BLaER1 treated with 17β-estradiol and CSF1 and Interleukin-3, amounts not matched to agents 10 nM and 100 nM (cell line): Measurements from ENCODE around the gene GFRA1.
A peak's percentile ranks its signal among the peaks of the same experiment; 100 is the strongest.

Experiments used
- H3K27ac ChIP-seq, 11 experiments: shearing (Covaris generic); formaldehyde crosslinking; 2 replicates each; pipeline ENCODE4 v1.8.1; 2022
- H3K27me3 ChIP-seq, 11 experiments: shearing (Covaris generic); formaldehyde crosslinking; 2 replicates each; pipeline ENCODE4 v1.8.1; 2022
- H3K36me3 ChIP-seq, 11 experiments: shearing (Covaris generic); formaldehyde crosslinking; 2 replicates each; pipeline ENCODE4 v1.8.1; 2022
- H3K4me1 ChIP-seq, 10 experiments: shearing (Covaris generic); formaldehyde crosslinking; 2 replicates each; pipeline ENCODE4 v1.8.1; 2022
- H3K4me2 ChIP-seq, 11 experiments: shearing (Covaris generic); formaldehyde crosslinking; 2 replicates each; pipeline ENCODE4 v1.8.1; 2022
- H3K4me3 ChIP-seq, 10 experiments: shearing (Covaris generic); formaldehyde crosslinking; 2 replicates each; pipeline ENCODE4 v1.8.1; 2022
- H3K9ac ChIP-seq, 11 experiments: shearing (Covaris generic); formaldehyde crosslinking; 2 replicates each; pipeline ENCODE4 v1.8.1; 2022
- H3K9me3 ChIP-seq, 11 experiments: shearing (Covaris generic); formaldehyde crosslinking; replicated peaks in 1 of 11; 2 replicates each; pipeline ENCODE4 v1.8.1; 2022
- H4K20me1 ChIP-seq, 11 experiments: shearing (Covaris generic); formaldehyde crosslinking; 2 replicates each; pipeline ENCODE4 v1.8.1; 2022
- Cebpa-rat ChIP-seq, 11 experiments: shearing (Covaris generic); IDR thresholded peaks; 2 replicates each; pipeline ENCODE4 v1.8.1; 2022

Gene GFRA1

GRCh38 chr10:116101616-116102315 is 171.2 kb downstream of the GFRA1 start:
- H3K9ac ChIP-seq, result no peak overlapping the region
- no peak overlapping the region for H3K4me2 ChIP-seq
- H4K20me1 ChIP-seq, result no peaks in the 10 kb centered on the region
- H3K9me3 ChIP-seq, result peaks cover 8 to 20% (median 13%) of the 10 kb centered on the region in 11 experiments; a peak in 16 of 22 replicates
- H3K36me3 ChIP-seq, result no peaks in the 10 kb centered on the region
- no peak overlapping the region for H3K27ac ChIP-seq
- no peak overlapping the region for H3K4me3 ChIP-seq
- no peak for TF ChIP-seq Cebpa-rat (IDR thresholded peaks at IDR 0.05)
- no peaks in the 10 kb centered on the region for H3K4me1 ChIP-seq
- no peaks in the 10 kb centered on the region for H3K27me3 ChIP-seq

GRCh38 chr10:116100984-116101383 is 172.0 kb downstream of the GFRA1 start:
- TF ChIP-seq Cebpa-rat (IDR thresholded peaks at IDR 0.05), result no peak
- Histone ChIP-seq H3K36me3 (no peaks in the 10 kb centered on the region), H3K27ac (no peak overlapping the region), H3K4me3 (no peak overlapping the region), H3K9me3 (peaks cover 8 to 20% (median 13%) of the 10 kb centered on the region in 11 experiments; a peak in 16 of 22 replicates), H3K4me2 (no peak overlapping the region), H3K27me3 (no peaks in the 10 kb centered on the region), H3K4me1 (peaks cover 0 to 5% (median 0%) of the 10 kb centered on the region in 10 experiments; a peak in 2 of 20 replicates), H4K20me1 (no peaks in the 10 kb centered on the region), H3K9ac (no peak overlapping the region)

GRCh38 chr10:116099023-116099420 is 174.0 kb downstream of the GFRA1 start:
- no peak overlapping the region for H3K4me2 ChIP-seq
- no peak overlapping the region for H3K27ac ChIP-seq
- no peak for TF ChIP-seq Cebpa-rat (IDR thresholded peaks at IDR 0.05)
- no peaks in the 10 kb centered on the region for H3K36me3 ChIP-seq
- H3K9ac ChIP-seq, result no peak overlapping the region
- no peak overlapping the region for H3K4me3 ChIP-seq
- H3K4me1 ChIP-seq, result peaks cover 0 to 10% (median 0%) of the 10 kb centered on the region in 10 experiments; a peak in 2 of 20 replicates
- H3K27me3 ChIP-seq, result no peaks in the 10 kb centered on the region
- H3K9me3 ChIP-seq, result peaks cover 8 to 20% (median 13%) of the 10 kb centered on the region in 11 experiments; a peak in 16 of 22 replicates
- H4K20me1 ChIP-seq, result no peaks in the 10 kb centered on the region

- H3K4me1 ChIP-seq, result peaks cover 0 to 10% (median 0%) of the 10 kb centered on the region in 10 experiments; a peak in 2 of 20 replicates
- no peak for TF ChIP-seq Cebpa-rat (IDR thresholded peaks at IDR 0.05)
Observed at GRCh38 chr10:116098411-116099022, 174.5 kb downstream of the GFRA1 start.

GRCh38 chr10:116097239-116097784 is 175.7 kb downstream of the GFRA1 start:
- Histone ChIP-seq H3K4me3 (no peak overlapping the region), H3K27ac (no peak overlapping the region), H3K4me1 (peaks cover 0 to 10% (median 0%) of the 10 kb centered on the region in 10 experiments; a peak in 2 of 20 replicates), H4K20me1 (no peaks in the 10 kb centered on the region), H3K9ac (no peak overlapping the region), H3K9me3 (peaks cover 4 to 17% (median 7%) of the 10 kb centered on the region in 11 experiments; a peak in 16 of 22 replicates), H3K4me2 (no peak overlapping the region), H3K27me3 (no peaks in the 10 kb centered on the region), H3K36me3 (no peaks in the 10 kb centered on the region)
- no peak for TF ChIP-seq Cebpa-rat (IDR thresholded peaks at IDR 0.05)

More at GRCh38 chr10:116098411-116099022, 174.5 kb downstream of the GFRA1 start:
- H3K9ac ChIP-seq, result no peak overlapping the region
- H3K36me3 ChIP-seq, result no peaks in the 10 kb centered on the region
- H3K4me3 ChIP-seq, result no peak overlapping the region
- H3K27ac ChIP-seq, result no peak overlapping the region
- H3K27me3 ChIP-seq, result no peaks in the 10 kb centered on the region
- H3K9me3 ChIP-seq, result peaks cover 8 to 20% (median 13%) of the 10 kb centered on the region in 11 experiments; a peak in 16 of 22 replicates
- no peaks in the 10 kb centered on the region for H4K20me1 ChIP-seq
- no peak overlapping the region for H3K4me2 ChIP-seq

- H3K36me3 ChIP-seq, result no peaks in the 10 kb centered on the region
- no peak overlapping the region for H3K4me3 ChIP-seq
- H4K20me1 ChIP-seq, result no peaks in the 10 kb centered on the region
- peaks cover 0 to 9% (median 0%) of the 10 kb centered on the region in 11 experiments; a peak in 5 of 22 replicates for H3K9me3 ChIP-seq
- no peaks in the 10 kb centered on the region for H3K27me3 ChIP-seq
- H3K4me1 ChIP-seq, result peaks cover 0 to 10% (median 0%) of the 10 kb centered on the region in 10 experiments; a peak in 2 of 20 replicates
- no peak overlapping the region for H3K9ac ChIP-seq
- no peak overlapping the region for H3K27ac ChIP-seq
- no peak for TF ChIP-seq Cebpa-rat (IDR thresholded peaks at IDR 0.05)
- peak overlapping the region in 1 of 11 experiments; percentile 13; a peak in 1 of 22 replicates for H3K4me2 ChIP-seq
Observed at GRCh38 chr10:116096526-116096925, 176.5 kb downstream of the GFRA1 start.

GRCh38 chr10:116094356-116094755 is 178.7 kb downstream of the GFRA1 start:
- no peaks in the 10 kb centered on the region for H3K9me3 ChIP-seq
- no peak overlapping the region for H3K9ac ChIP-seq
- H3K27me3 ChIP-seq, result no peaks in the 10 kb centered on the region
- no peaks in the 10 kb centered on the region for H3K36me3 ChIP-seq
- no peak overlapping the region for H3K27ac ChIP-seq
- H3K4me2 ChIP-seq, result no peak overlapping the region
- no peaks in the 10 kb centered on the region for H4K20me1 ChIP-seq
- no peak for TF ChIP-seq Cebpa-rat (IDR thresholded peaks at IDR 0.05)
- no peak overlapping the region for H3K4me3 ChIP-seq
- H3K4me1 ChIP-seq, result peaks cover 0 to 10% (median 0%) of the 10 kb centered on the region in 10 experiments; a peak in 2 of 20 replicates

- no peaks in the 10 kb centered on the region for H3K36me3 ChIP-seq
- H3K9ac ChIP-seq, result no peak overlapping the region
- no peak for TF ChIP-seq Cebpa-rat (IDR thresholded peaks at IDR 0.05)
- no peaks in the 10 kb centered on the region for H4K20me1 ChIP-seq
- no peaks in the 10 kb centered on the region for H3K27me3 ChIP-seq
- H3K4me2 ChIP-seq, result no peak overlapping the region
- peaks cover 0 to 10% (median 0%) of the 10 kb centered on the region in 10 experiments; a peak in 2 of 20 replicates for H3K4me1 ChIP-seq
- H3K4me3 ChIP-seq, result no peak overlapping the region
- no peaks in the 10 kb centered on the region for H3K9me3 ChIP-seq
- H3K27ac ChIP-seq, result no peak overlapping the region
Observed at GRCh38 chr10:116093031-116093430, 180.0 kb downstream of the GFRA1 start.

- H3K27me3 ChIP-seq, result no peaks in the 10 kb centered on the region
- H3K4me3 ChIP-seq, result no peak overlapping the region
Observed at GRCh38 chr10:116088985-116089384, 184.0 kb downstream of the GFRA1 start.

More at GRCh38 chr10:116088985-116089384, 184.0 kb downstream of the GFRA1 start:
- H3K4me1 ChIP-seq, result peaks cover 0 to 16% (median 10%) of the 10 kb centered on the region in 10 experiments; a peak in 13 of 20 replicates
- H3K4me2 ChIP-seq, result no peak overlapping the region
- no peaks in the 10 kb centered on the region for H3K36me3 ChIP-seq
- H4K20me1 ChIP-seq, result no peaks in the 10 kb centered on the region
- no peak for TF ChIP-seq Cebpa-rat (IDR thresholded peaks at IDR 0.05)
- no peak overlapping the region for H3K27ac ChIP-seq
- H3K9ac ChIP-seq, result no peak overlapping the region
- no peaks in the 10 kb centered on the region for H3K9me3 ChIP-seq
